Lung microvascular endothelial cell (primary cell): ENCODE data around the gene POLD2. TPM values are rescaled to one million over a fixed set of nuclear protein-coding genes. Genes with fewer than 3 reads are reported as not detected.

Experiments
- DNase-seq, 2 donors: peaks; one replicate each; pipeline versions ENCODE4 v3.0.0 to v3.0.0-alpha.2; 2010; ENCODE audit warnings: low read depth in 2 of 2
- total RNA-seq: library from RNA; depleted of rRNA; stranded (reverse); fragments of >200 nt; gene quantifications from 2 replicates; pipeline ENCODE4 v1.2.1, GENCODE V29; 2014

The POLD2 gene
- total RNA-seq, 1 donor from 2014 or later: 39.5 TPM

DNA sequence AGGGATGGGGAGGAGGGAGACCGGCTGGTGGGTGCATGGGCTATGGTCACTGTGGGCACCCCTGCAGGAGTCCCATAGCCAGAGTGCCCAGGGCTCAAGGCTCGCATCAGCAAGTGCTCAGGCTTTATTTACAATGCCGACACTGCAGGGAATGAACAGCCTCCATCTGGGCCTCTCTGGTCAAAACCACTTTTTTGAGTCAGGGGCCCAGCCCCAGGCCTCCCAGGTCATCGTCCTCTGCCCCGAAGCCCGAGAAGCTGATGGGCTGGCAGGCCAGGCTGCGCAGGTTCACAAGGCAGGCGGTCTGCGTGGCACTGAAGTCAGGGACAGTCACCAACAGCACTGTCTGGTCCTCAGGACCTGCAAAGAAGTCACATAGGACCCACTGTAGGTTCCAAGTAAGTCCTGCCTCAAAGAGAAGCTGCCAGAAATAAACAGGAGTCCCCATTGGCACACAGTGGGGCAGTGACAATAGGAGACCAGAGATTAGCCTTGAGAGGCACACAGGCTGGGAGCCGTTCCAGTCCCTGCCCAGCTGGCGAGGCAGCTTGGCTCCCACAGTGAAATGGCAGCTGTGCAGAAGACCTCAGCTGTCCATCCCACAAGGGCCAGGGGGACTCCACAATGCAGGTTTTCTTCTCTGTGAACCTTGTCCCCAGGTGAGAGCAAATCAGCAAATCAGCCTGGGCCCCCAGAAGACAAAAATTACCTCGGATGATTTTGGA, 8.6 kb downstream of the POLD2 start:
- no peak for DNase-seq

DNA sequence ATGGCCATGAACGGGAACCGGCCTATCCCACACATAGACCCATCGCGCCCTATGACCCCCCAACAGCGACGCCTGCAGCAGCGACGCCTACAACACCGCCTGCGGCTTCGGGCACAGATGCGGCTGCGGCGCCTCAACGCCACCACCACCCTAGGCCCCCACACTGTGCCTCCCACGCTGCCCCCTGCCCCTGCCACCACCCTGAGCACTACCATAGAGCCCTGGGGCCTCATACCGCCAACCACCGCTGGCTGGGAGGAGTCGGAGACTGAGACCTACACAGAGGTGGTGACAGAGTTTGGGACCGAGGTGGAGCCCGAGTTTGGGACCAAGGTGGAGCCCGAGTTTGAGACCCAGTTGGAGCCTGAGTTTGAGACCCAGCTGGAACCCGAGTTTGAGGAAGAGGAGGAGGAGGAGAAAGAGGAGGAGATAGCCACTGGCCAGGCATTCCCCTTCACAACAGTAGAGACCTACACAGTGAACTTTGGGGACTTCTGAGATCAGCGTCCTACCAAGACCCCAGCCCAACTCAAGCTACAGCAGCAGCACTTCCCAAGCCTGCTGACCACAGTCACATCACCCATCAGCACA, 9.5 kb downstream of the POLD2 start:
- DNase-seq: no peak

DNA sequence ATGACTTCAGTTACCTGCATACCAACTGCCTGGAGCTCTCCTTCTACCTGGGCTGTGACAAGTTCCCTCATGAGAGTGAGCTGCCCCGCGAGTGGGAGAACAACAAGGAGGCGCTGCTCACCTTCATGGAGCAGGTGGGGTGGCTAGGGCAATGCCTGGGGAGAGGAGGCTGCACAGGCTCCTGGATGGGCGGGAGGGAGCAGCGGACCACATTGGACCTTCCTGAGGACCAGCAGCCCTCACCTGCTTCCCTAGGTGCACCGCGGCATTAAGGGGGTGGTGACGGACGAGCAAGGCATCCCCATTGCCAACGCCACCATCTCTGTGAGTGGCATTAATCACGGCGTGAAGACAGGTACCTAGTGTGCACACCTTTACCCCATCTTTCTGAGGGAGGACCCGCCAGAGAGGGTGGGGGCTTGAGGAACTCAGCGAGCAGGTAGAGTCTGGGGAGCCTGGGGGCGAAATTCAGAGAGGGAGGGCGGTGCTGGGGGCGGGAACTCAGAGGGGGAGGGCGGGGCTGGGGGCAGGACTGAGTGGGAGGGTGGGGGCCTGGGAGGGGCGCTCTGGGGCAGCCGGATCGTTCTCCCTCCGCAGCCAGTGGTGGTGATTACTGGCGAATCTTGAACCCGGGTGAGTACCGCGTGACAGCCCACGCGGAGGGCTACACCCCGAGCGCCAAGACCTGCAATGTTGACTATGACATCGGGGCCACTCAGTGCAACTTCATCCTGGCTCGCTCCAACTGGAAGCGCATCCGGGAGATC, 10.2 kb downstream of the POLD2 start:
- DNase-seq: no peak

DNA sequence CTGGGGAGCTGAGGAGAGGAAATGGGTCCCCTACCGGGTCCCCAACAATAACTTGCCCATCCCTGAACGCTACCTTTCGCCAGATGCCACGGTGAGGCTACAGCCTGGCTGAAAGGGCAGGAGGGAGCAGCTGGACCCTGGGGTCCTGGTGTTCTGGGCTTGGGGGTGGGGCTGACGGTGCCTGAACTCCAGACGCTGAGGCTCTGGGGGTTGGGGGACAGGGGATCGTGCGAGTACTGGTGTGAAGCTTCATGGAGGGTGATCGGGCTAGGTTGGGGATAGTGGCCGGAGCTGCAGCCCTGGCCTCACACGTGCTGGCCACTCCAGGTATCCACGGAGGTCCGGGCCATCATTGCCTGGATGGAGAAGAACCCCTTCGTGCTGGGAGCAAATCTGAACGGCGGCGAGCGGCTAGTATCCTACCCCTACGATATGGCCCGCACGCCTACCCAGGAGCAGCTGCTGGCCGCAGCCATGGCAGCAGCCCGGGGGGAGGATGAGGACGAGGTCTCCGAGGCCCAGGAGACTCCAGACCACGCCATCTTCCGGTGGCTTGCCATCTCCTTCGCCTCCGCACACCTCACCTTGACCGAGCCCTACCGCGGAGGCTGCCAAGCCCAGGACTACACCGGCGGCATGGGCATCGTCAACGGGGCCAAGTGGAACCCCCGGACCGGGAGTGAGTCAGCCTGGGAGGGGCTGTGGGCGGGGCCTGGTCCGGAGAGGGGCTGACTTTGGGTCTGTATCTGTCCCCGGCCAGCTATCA, 10.9 kb downstream of the POLD2 start:
- DNase-seq: no peak

DNA sequence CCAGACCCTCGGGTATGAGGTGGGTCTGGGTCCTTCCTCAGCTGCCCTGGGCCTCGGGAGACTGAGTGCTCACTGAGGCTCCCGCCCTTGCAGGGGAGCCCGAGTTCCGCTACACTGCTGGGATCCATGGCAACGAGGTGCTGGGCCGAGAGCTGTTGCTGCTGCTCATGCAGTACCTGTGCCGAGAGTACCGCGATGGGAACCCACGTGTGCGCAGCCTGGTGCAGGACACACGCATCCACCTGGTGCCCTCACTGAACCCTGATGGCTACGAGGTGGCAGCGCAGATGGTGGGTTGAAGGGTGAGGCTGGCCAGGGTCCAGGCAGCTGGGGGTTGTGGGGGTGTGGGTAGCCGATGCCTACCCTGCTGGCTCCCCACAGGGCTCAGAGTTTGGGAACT, 11.6 kb downstream of the POLD2 start:
- DNase-seq: no peak

DNA sequence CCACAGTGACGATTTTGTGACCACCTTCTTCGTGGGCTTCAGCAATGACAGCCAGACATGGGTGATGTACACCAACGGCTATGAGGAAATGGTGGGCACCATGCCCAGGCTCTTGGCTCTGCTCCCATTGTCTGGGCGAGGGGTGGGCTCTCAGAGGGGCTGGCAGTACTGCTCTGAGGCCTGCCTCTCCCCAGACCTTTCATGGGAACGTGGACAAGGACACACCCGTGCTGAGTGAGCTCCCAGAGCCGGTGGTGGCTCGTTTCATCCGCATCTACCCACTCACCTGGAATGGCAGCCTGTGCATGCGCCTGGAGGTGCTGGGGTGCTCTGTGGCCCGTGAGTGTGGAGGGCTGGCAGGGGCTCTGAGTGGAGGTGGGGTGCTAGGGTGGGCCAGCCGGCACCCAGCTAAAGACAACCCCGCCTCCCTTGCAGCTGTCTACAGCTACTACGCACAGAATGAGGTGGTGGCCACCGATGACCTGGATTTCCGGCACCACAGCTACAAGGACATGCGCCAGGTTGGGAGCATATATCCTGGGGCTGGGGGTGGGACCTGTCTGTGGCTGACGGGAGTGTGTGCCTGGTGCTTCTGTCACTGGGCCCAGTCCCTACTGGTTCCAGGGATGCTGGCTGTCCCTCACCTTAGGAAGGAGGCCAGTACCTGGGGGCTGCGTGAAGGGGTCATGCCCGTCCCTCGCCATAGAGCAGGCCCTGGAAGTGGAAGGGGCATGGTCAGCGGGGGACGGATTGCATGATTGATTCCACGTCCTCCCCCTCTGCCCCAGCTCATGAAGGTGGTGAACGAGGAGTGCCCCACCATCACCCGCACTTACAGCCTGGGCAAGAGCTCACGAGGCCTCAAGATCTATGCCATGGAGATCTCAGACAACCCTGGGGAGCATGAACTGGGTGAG, 12.4 kb downstream of the POLD2 start:
- DNase-seq: no peak

DNA sequence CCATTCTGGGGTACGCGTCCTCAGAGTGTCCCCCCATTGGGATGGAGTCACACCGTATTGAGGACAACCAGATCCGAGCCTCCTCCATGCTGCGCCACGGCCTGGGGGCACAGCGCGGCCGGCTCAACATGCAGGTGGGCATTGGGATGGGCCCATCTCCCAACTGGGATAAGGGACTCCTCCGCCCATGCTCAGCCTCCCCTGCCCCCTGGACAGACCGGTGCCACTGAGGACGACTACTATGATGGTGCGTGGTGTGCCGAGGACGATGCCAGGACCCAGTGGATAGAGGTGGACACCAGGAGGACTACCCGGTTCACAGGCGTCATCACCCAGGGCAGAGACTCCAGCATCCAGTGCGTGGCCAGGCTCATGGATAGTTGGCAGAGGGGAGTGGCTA, 13.4 kb downstream of the POLD2 start:
- no peak for DNase-seq

DNA sequence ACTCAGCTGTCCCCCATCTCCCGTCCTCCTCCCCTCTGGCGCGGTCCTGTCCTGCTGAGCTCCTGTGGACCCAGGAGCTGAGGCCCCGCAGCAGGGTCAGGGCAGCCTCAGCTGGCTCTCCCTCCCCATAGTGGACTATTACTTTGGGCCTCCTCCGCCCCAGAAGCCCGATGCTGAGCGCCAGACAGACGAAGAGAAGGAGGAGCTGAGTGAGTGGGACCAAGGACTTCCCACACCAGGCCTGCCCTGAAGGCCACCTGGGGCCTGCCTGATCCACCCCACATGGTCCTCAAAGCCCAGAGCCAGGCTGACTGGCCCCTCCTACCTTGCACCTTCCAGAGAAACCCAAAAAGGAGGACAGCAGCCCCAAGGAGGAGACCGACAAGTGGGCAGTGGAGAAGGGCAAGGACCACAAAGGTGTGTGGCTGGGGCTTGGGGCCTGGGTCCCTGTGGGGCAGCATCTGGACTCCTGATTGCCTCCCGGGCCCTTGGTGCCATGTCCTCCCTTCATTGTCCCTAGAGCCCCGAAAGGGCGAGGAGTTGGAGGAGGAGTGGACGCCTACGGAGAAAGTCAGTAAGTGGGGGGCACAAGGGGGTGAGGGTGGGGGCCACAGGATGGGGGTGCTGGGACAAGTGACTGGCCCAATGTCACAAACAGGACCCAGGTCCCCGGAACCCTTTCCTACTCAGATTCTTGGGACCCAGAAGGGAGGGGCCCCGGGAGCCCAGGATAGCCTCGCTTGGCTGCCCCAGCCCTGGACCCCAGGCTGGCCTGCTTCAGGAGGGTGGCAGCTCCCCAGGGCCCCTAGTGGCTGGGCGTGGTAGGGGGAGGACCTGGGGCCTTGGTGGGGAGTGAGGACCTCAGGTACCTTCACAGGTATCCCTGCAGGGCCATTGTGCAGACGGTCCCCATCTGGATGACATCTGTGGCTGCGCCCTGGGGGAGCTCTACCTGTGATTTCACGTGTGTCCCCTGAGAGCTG, 14.3 kb downstream of the POLD2 start:
- no peak for DNase-seq

DNA sequence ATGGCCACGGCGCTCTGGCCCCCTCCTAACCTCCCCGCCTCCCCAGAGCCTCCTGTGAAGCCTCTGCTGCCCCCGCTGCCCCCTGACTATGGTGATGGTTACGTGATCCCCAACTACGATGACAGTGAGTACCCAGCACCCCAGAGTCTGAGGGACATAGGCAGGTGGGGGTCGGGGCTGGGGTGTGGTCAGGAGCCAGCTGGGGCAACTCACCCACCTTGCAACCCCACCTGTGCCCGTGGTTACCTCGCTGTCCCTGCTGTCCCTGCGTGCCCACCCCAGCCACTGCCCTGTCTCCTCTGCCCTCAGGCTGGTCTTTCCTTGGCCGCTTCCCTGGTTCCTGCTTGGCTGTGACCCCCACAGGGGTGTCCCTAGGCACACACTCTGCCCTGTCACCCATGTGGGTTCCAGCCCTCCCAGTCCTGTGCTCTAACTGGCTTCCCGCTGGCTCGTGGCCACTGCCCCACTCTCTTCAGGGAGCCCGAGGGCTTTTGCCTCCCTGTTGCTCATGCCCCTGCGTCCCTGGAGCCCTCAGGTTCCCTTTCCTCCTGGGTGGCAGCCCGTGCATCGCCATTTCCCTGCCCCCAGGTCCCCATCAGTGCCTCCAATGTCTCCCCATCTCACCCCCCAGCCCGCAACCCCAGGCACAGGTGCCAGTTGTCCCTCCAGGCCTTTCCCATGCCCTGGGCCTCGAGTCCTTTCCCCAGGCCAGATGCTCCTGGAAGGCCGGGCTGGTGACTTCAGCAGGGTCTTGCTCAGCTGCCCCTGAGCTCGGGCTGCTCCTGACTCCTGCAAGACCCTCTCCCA, 15.2 kb downstream of the POLD2 start:
- DNase-seq: no peak

DNA sequence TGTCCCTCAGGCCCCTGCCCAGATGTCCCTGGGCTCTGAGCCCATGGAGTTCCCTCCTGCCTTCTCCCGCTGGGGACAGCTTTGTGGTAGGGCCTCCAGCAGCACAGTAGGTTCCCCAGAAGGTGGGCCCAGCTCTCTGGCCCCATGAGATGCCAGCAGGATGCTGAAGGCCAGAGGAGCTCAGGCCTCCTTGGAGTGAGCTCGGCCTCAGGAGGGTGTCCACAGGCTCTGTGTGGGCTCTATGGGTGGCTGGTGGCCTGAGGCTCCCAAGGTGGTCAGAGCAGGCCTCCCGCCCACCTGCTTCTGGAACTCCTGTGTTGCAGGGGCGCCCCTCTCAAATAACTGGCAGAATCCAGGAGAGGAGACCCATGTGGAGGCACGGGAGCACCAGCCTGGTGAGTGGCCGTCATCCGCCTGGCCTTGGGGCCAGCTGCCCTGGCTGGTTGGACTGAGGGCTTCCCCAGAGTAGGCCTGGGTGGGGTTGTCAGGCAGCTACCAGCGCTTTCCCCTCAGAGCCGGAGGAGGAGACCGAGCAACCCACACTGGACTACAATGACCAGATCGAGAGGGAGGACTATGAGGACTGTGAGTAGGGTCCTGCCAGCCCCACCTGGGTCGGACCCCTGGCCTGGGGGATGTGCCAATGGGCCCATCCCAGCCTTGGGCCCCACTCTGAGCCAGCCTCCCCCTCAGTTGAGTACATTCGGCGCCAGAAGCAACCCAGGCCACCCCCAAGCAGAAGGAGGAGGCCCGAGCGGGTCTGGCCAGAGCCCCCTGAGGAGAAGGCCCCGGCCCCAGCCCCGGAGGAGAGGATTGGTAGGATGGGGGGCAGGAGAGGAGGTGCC, 16.0 kb downstream of the POLD2 start:
- DNase-seq: no peak

DNA sequence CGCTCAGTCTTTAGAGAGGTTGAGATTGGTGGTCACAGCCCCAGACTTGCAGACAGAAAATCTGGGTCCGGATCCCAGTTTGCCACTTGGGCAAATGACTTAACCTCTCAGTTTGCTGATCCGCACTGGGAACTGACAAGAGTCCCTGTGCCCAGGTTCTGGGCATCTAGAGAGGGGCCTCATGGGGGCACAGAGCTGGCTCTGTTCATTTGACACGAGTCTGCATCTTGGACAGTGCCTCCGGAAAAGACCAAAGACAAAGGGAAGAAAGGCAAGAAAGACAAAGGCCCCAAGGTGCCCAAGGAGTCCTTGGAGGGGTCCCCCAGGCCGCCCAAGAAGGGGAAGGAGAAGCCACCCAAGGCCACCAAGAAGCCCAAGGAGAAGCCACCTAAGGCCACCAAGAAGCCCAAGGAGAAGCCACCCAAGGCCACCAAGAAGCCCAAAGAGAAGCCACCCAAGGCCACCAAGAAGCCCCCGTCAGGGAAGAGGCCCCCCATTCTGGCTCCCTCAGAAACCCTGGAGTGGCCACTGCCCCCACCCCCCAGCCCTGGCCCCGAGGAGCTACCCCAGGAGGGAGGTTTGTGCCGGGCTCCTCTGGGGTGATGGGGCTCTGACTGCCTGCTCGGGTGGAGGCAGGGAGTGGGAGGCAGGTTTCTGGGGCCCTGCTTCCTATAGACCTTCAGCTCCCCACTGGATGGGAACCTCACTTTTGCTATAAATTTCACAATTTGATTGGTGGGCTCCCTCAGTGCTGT, 16.9 kb downstream of the POLD2 start:
- no peak for DNase-seq

DNA sequence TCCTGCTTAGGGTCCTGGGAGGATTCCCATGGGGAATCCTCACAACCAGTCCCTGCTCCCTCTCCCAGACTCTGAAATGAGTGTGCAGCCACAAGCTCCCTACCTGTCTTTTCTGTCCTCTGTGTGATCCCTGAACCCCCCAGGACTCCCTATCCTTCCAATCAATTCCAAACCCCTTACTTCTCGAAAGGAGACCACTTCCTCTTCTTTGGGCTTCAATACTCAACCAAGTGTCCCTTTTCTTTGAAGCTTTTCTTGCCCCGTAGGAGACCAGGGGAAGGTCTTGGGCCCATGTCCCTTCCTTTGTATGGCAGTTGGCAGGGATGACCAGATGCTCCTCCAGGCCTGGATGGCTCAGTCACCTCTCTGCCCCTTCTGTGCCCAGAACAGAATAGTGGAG, 17.5 kb downstream of the POLD2 start:
- no peak for DNase-seq

DNA sequence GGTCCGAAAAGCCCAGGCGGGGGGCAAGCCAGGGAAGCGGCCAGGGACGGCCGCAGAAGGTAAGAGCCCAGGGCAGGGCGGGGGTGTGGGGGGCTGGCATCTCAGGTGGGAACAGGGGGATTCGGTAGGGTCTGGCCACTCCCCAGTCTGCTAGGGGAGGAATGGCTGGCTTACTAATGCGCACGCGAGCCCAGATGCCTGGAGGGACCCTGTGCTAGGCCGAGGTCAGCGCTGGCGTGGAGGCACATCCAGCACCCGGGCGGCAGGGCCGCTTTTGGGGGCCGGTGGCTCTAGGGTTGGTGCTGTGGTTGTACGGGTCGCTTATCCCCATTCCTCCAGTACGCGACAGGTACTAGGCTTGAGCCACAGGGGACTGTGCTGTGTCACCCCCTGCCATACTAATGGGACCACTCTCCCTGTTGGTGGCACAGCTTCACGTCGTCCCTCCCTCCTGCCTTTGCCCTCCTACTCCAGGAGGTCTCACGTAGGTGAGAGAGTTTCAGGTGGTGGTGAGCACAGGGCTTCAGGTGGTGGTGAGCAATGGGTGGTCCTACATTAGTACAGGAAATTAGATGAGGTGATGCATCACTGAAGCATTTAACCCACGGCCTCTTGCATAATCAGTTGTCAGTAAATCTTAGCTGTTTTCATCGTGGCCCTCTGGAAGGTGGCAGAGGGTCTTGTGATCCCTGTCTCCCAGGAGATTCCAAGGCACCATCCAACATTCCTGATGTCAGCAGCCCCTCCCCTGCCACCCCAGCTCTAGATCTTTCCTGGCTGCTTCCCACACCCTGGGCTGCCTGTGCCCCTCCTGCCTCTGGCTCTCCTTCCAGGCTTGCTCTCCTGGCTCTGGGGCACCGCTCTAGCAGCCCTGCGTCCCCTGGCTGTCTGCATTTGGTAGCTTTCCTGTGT, 18.2 kb downstream of the POLD2 start:
- no peak for DNase-seq

DNA sequence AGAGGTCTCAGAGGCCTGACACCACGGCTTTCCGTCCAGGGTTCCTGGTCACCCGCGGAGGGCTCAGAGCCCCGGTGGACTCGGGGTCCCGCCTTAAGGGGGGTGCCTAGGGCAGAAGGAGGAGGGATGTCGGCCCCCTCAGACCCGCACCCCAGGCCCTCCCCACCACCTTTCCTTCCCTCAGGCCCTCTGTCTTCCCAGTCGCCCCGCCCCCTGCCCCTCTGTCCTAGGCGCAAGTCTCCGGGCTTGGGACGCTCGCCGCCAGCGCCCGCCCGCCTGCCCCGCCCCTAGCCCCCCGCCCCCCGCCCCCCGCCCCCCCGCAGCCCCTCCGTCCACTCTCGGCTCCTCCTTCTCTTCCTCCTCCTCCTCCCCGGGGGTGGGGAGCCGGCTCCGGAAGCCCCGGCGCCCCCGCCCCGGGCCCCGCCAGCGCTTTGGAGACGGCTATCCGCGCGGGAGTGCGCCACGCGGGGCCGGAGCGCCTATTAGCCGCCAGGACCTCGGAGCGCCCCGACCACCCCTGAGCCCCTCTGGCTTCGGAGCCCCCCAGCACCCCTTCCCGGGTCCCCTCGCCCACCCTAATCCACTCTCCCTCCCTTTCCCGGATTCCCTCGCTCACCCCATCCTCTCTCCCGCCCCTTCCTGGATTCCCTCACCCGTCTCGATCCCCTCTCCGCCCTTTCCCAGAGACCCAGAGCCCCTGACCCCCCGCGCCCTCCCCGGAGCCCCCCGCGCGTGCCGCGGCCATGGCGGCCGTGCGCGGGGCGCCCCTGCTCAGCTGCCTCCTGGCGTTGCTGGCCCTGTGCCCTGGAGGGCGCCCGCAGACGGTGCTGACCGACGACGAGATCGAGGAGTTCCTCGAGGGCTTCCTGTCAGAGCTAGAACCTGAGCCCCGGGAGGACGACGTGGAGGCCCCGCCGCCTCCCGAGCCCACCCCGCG, 19.2 kb downstream of the POLD2 start, which contains the start of gene AEBP1:
Gene AEBP1, plus strand, starts transcription at position 423 of the 937 bp plus-strand sequence. Its CDS starts 321 bp downstream, at position 744.
- peak in 1 of 2 donors; percentile 30 for DNase-seq

DNA sequence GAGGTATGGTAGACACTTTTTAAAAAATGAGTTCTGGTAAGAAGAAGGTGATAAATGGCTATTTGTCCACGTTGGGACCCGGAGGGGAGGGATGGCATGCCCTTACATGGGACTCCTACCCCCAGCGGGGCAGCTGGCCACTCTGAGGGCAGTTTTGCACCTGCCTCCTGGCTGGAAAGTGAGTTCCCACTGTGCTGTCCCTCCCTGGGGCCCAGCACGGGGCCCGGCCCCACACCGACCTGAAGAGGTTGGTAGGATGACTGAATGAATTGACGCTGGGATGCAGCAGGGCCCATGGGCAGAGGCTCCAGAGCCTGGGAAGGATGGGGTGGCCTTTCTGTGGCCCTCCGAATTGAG, 19.8 kb downstream of the POLD2 start:
- DNase-seq: no peak
